Gastrocnemius medialis (tissue), 4 donors: Measurements from ENCODE around the gene THSD4.

Experiments used
- POLR2A ChIP-seq, 2 donors: fragments of 450-650 bp; IDR thresholded peaks; one replicate each; pipeline ENCODE4 v1.6.1; 2017; ENCODE audit warnings: antibody characterized with exemption in 2 of 2, mild to moderate bottlenecking in 2 of 2, moderate library complexity in 2 of 2
- TF ChIP-seq, protein P1 (sequence below), 5 experiments: fragments of 450-650 bp in 3 of 5; fragments of 200-600 bp in 2 of 5; sonication (generic) in 2 of 5; IDR thresholded peaks in 4 of 5; conservative IDR thresholded peaks in 1 of 5; 1 replicate in 4 of 5; 2 replicates in 1 of 5; pipeline ENCODE4 v1.5.1; 2016 to 2019; ENCODE audit warnings: antibody characterized with exemption in 5 of 5, mild to moderate bottlenecking in 3 of 5, moderate library complexity in 3 of 5

DNA sequence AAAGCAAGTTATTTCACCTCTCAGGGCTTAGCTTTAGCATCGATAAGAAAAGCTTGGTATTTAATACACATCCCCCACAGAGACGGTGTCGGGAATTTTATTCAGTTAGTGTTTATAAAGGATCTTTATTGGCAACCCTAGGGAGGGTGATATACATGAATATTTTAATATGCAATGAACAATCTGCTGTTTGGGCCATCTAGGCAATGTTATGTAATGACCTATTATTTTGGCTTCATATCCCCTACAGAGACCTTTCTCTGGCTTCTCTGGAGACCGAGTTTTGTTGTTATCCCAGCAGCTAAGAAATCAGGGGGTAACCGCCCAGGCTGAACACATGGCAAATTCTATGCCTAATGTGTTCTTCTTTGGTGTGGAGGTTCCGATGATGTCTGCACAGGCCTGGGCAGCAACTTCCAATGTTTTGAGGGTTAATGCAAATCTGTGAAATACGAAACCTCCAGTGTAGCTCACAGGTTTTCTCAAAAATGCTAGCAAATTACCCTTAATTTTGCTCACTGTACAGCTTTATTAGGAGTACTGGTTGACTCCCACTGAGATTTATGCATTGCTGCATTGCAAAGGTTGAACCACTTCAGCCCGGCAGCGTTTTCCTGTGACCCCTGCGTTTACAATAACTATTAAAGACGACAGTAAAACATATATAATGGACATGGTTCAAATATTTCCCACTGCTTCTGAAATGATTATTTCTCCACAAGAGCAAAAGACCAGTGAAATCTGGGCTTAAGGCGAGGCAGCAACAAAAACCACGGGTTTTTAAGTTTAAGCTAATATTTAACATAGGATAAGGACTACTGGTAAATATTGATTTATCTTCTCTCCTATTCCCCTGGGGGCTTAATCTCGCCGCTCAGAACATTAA is 396.8 kb downstream of the THSD4 start:
- TF ChIP-seq, protein P1, sequence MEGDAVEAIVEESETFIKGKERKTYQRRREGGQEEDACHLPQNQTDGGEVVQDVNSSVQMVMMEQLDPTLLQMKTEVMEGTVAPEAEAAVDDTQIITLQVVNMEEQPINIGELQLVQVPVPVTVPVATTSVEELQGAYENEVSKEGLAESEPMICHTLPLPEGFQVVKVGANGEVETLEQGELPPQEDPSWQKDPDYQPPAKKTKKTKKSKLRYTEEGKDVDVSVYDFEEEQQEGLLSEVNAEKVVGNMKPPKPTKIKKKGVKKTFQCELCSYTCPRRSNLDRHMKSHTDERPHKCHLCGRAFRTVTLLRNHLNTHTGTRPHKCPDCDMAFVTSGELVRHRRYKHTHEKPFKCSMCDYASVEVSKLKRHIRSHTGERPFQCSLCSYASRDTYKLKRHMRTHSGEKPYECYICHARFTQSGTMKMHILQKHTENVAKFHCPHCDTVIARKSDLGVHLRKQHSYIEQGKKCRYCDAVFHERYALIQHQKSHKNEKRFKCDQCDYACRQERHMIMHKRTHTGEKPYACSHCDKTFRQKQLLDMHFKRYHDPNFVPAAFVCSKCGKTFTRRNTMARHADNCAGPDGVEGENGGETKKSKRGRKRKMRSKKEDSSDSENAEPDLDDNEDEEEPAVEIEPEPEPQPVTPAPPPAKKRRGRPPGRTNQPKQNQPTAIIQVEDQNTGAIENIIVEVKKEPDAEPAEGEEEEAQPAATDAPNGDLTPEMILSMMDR (IDR thresholded peaks at IDR 0.05 in 4 of 5, conservative IDR thresholded peaks at IDR 0.05 in 1 of 5) = no peak
- TF ChIP-seq POLR2A (IDR thresholded peaks at IDR 0.05) = no peak
